Smooth muscle cell of the umbilical artery (primary cell): ENCODE data around the gene GRIK5. TPM values are rescaled to one million over a fixed set of nuclear protein-coding genes. Genes with fewer than 3 reads are reported as not detected.

ENCODE experiments used
- total RNA-seq: library from RNA; depleted of rRNA; stranded (reverse); fragments of >200 nt; gene quantifications from 2 replicates; pipeline ENCODE4 v1.2.3, GENCODE V29; 2014

GRIK5 gene, protein sequence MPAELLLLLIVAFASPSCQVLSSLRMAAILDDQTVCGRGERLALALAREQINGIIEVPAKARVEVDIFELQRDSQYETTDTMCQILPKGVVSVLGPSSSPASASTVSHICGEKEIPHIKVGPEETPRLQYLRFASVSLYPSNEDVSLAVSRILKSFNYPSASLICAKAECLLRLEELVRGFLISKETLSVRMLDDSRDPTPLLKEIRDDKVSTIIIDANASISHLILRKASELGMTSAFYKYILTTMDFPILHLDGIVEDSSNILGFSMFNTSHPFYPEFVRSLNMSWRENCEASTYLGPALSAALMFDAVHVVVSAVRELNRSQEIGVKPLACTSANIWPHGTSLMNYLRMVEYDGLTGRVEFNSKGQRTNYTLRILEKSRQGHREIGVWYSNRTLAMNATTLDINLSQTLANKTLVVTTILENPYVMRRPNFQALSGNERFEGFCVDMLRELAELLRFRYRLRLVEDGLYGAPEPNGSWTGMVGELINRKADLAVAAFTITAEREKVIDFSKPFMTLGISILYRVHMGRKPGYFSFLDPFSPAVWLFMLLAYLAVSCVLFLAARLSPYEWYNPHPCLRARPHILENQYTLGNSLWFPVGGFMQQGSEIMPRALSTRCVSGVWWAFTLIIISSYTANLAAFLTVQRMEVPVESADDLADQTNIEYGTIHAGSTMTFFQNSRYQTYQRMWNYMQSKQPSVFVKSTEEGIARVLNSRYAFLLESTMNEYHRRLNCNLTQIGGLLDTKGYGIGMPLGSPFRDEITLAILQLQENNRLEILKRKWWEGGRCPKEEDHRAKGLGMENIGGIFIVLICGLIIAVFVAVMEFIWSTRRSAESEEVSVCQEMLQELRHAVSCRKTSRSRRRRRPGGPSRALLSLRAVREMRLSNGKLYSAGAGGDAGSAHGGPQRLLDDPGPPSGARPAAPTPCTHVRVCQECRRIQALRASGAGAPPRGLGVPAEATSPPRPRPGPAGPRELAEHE
- total RNA-seq = under 0.01 and 0.09 TPM in 2 replicates

DNA sequence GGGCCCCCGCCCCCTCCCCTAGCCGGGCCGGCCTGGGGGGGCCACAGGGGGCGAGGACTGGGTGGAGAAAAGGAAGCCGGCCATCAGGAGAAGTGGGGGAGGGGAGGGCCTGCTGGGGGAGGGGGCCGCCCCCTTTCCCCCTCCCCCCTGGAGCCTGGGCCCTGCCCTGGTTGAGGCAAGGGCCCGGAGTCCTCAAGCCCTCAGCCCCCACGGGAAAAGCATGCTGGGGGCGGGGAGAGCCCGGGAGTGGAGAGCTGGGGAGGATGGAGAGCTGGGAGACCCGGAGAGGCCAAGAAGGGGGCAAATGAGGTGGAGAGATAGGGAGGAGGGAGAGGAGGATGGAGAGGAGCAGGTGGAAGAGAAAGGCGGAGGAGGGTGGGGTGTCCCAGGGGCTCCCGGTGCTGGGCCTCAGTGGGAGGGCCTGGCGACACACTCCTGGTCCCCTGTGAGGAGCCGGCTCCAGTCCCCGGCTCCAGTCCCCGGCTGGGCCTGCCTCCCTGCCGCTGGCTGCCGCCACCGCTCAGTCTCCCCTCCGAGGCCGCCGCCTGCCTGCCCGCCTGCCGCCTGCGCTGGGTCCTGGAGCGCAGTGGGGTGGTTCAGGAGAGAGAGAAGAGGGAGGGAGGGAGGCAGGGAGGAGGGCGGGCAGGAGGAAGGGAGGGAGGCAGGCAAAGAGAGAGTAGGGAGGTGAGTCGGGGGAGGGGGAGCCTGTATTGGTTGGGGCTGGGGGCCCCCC, at the start of gene GRIK5:
Gene GRIK5 (minus strand): TSS at position 588 of the 733 bp plus-strand sequence. CDS start 4,436 bp downstream, outside the sequence.

DNA sequence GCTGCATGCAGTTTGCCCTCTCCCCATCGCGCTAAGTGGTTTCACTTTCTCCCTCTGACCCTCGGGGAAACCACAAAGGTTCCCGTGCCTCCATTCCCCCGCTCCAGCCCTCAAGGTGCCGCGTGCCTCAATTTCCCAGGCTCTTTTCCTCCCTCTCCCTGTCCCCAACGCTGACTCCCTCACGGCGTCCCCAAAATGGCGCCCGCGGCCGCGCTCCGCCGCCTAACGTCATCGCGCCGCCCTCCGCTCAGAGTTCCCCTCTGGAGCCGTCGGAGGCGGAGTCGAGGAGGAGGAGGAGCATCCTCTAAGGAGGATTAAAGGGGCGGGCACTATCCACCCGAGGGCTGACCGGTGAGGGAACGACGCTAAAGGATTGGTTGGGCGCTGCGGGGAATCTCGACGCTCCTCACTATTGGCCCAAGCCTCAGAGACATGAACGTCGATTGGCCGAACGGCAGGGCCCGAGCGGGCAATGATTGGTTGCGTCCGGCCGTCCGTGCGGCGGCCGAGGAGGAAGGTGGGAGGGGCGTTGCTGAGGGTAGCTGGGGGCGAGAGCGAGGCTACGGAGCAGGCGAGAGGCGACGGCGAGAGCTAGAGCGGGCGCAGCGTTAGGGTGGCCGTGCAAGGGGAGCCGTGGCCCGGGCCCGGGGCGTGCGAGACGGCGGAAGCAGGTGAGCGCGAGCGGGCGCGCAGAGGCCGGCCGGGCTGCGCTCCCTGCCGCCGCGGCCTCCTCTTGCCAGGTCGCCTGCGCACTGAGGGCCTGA, 5.8 kb upstream of the GRIK5 start, which contains the start of gene ZNF574:
Gene ZNF574 (plus strand): TSS at position 551 of the 764 bp plus-strand sequence. CDS start 2,441 bp downstream, outside the sequence.

DNA sequence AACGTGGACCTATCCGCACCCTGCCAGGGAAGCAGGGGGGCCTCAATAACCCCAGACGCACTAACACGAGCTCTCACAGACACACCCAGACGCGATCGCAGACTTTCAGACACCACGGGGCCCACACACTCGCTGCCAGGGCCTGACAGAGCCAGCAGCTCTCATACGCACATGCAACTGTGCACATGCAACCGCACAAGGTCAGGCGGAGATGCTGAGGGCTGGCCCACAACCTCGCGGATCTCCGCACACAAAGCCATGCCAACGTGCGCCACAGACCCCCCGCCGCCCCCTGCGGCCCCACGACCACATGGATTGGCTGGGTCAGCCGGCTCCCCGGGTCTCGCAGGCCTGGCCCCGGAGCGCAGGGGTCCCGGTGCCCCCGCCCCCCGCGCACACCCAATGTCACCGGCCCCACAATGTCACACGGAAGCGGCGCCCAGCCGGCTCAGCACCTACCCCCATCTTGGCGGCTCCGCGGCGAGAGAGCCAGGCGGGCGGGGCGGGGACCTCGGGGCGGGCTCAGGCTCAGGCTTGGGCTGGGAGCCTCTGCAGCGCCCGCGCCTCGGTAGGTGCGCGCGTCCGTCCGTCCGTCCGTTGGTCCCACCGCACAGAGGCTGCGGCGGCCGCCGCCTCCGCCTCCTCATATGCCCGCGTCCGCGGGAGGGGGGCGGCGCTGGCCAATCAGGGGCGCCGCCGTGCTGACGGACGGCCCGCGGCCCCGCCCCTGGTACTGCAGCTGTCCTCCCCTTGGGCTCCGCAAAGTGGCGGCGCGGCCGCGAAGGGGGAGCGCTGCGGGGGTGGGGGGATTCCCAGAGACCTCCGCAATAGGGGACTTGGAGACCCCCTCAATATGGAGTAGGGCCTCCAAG, 76.2 kb downstream of the GRIK5 start, which contains the start of gene ATP1A3:
Gene ATP1A3 (minus strand): TSS at position 619 of the 872 bp plus-strand sequence. CDS start 154 bp downstream, at position 465.

DNA sequence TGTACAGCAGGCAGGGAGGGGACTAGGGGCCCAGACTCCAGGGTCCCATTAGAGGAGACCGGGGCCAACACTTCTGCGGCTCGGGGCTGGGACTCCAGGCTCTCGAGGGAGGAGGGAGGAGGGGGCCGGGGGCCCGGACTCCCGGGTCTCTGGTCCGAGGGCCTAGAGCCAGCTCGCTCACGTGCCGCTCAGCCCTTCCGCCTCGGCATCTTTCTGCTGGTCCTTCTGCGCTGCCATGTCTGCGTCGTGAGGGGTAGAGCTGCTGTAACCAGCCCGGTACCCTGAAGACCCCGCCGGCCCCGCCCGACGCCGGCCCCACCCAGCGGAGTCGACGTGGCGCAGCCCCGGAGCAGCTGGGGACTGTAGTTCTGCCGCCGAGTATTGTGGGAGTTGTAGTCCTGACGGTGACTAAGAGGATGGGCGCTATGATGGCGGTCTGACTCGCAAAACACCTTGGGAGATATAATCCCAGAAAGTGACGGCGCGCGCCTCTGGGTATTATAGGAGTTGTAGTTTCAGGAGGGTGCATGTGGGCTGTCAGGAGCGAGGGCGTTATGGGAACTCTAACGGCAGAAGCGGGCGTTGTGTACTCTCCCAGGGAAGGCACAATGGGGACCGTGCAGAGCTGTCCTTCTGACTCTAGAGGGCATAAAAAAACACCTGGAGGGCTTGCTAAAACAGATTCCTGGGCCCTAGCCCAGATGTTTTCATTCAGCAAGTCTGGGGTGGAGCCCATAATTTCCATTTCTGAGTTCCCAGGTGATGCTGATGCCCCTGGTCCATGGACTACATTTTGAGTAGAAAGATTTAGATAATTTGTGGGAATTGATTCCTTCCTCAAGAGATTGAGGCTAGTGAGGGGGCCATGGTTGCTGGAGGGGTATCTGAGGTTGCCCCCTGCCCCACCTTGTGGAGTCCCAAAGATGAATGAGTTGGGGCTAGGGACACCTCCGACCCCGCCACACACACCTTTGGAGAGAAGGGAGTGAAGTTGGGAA, 110.7 kb downstream of the GRIK5 start, which contains the start of gene RABAC1:
Gene RABAC1 (minus strand): TSS at position 266 of the 998 bp plus-strand sequence. CDS start 29 bp downstream, at position 237.

Other genes starting within 250 kb of the GRIK5 start
- gene LYPD4, start 225.5 kb downstream of the GRIK5 start, total RNA-seq = not detected in 2 replicates
- gene DMRTC2, start 225.2 kb downstream of the GRIK5 start, total RNA-seq = not detected in 2 replicates
- gene RPS19, start 210.0 kb downstream of the GRIK5 start, total RNA-seq = 936 and 1,351 TPM in 2 replicates
- gene CD79A, start 192.9 kb downstream of the GRIK5 start, total RNA-seq = under 0.01 and 0.09 TPM in 2 replicates
- gene ARHGEF1, start 187.0 kb downstream of the GRIK5 start, total RNA-seq = 22.3 and 50.6 TPM in 2 replicates
- gene ERFL, start 141.8 kb downstream of the GRIK5 start, total RNA-seq = 0.09 TPM in 1 of 2 replicates, not detected in the other
- 104 and 197 TPM in 2 replicates for gene RABAC1, start 110.9 kb downstream of the GRIK5 start, total RNA-seq
- gene ATP1A3, start 76.0 kb downstream of the GRIK5 start, total RNA-seq = under 0.01 and 0.14 TPM in 2 replicates
- 9.5 and 14.3 TPM in 2 replicates for gene ZNF574, start 6.0 kb upstream of the GRIK5 start, total RNA-seq
- 1.5 and 11.8 TPM in 2 replicates for gene POU2F2, start 62.2 kb upstream of the GRIK5 start, total RNA-seq
- 19.3 and 24.5 TPM in 2 replicates for gene DEDD2, start 147.5 kb upstream of the GRIK5 start, total RNA-seq
- gene ZNF526, start 150.1 kb upstream of the GRIK5 start, total RNA-seq = 11.0 and 16.1 TPM in 2 replicates
- gene GSK3A, start 172.4 kb upstream of the GRIK5 start, total RNA-seq = 17.2 and 33.1 TPM in 2 replicates
- 12.2 and 36.0 TPM in 2 replicates for gene ERF, start 184.9 kb upstream of the GRIK5 start, total RNA-seq
- 23.5 and 48.3 TPM in 2 replicates for gene CIC, start 199.0 kb upstream of the GRIK5 start, total RNA-seq
- gene PRR19, start 231.9 kb upstream of the GRIK5 start, total RNA-seq = 0.37 TPM in 1 of 2 replicates, not detected in the other
- gene PAFAH1B3, start 232.4 kb upstream of the GRIK5 start, total RNA-seq = 15.1 and 19.6 TPM in 2 replicates
- not detected in 2 replicates for gene TMEM145, start 243.1 kb upstream of the GRIK5 start, total RNA-seq